GM15510 (cell line): ENCODE results near the gene CPTP.

ENCODE experiments used
- POLR2A ChIP-seq: IDR thresholded peaks from 3 replicates; pipeline ENCODE4 v1.6.1; 2011; ENCODE audit warnings: borderline replicate concordance; ENCODE audit not compliant: insufficient read length; ENCODE audit errors: extremely low read depth

Gene CPTP

DNA sequence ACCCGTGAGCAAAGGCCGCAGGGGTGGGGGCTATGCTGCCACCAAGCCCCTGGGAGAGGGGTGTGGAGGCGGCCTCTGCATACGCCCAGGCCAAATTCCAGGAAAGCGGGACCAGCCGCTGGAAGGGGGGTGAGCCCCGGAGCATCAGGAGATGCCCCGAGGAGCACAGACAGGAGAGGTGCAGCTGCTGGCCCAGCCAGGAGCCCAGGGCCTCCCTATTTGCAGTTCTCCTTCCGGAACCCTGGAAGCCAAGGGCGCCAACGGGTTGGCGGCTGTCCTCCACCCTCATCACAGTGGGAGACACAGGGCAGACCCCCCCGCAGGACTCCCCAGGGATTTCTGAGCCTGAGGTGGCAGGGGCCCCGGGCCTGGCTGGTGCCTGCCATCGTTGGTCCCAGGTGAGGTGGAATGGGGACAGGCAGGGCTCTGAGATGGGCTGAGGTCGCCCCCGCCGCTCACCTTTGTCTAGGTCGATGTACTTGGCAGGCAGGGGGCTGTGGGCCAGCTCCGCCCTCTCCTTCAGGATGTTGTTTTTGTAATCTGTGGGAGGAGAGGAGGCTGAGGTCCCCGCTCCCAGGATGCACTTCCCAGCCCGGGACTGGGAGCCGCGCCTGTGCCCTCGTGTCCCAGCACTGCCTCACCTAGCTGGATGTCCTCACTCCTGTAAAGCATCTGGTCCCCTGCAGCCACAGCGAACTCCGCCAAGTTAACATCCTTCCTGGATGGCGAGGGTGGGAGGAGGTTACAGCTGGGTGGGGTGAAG, 29.0 kb downstream of the CPTP start:
- no peak for TF ChIP-seq POLR2A

DNA sequence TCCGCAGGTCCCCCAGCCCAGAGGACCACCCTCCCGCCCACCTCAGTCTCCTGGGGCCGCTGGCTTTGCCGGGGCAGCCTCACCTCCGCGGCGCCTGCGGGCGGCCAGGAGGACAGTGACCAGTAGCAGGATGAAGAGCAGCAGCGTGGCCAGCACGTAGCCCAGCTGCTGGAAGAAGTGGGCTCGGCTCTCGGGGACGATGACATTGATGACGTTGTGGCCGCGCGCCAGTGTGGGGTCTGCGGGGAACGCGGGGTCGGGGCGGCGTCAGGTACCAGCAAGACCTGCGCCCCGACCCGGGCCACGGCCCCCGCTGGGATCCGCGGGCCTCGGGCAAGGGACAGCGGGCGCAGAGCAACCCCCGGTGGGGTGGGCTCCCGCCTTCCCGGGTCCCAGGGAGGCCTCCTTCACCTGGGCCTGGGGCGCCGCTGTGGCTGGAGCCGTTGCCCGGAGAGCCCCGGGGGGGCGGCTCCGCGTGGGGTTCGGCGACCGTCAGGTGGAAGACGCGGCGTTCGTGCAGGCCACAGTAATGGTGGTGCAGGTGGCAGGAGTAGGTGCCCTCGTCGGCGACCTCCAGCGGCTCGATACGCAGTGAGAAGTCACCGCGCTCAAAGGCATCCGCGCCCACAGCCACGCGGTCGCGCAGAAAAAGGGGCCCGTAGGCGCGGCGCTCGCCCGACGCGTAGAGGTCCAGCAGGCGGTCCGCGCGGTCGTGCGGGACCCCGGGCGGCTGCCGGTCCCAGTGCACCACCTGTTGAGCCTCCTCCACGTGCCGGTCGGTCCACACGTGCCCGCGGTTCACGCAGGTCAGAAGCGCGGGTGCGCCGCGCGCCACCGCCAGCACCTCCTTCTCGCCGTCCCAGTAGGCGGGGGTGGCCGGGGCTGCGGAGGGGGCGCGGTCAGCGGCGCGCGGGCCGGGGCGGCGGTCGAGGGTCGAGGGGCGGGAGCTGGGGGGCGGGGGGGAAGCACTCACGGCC, 30.0 kb downstream of the CPTP start:
- TF ChIP-seq POLR2A: peak; percentile 20

DNA sequence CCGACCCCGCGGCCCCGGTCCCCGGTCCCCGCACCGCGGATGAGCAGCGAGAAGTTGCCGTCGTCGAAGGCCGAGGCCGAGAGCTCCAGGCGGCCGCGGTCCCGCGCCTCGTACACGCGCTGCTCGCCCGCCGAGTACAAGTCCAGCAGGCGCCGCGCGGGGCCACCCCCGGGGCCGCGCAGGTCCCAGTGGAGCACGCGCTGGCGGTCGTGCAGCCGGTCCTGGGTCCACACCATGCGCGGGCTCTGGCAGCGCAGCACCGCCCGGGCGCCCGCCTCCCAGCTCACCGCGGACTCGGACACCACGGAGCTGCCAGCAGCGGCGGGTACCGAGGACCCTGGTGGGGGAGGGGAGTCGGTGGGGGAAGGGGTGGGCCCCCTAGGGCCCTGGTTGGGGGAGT, 30.8 kb downstream of the CPTP start:
- no peak for TF ChIP-seq POLR2A

DNA sequence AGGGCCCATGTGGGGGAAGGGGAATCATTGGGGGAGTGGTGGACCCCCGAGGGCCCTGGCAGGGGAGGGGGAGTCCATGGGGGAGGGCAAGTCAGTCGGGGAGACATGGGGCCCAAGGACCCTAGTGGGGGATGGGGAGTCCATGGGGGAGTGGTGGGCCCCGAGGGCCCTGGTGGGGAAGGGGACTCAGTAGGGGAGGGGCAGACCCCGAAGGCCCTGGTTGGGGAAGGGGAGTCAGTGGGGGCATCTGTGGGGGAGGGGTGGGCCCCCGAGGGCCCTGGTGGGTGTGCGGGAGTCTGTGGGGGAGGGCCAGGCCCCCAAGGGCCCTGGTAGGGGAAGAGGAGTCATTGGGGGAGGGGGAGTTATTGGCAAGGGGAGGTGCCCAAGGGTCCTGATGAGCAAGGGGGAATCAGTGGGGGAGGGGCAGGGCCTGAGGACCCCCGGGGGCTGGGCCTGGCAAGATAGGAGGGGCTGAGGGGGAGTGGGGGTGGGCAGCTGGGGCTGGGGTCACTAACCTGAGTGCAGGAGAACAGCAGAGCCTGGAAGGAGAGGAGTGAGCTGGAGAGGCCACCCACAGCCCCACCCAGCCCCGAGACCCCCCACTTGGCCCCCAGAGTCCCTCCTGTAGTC, 31.7 kb downstream of the CPTP start:
- no peak for TF ChIP-seq POLR2A

DNA sequence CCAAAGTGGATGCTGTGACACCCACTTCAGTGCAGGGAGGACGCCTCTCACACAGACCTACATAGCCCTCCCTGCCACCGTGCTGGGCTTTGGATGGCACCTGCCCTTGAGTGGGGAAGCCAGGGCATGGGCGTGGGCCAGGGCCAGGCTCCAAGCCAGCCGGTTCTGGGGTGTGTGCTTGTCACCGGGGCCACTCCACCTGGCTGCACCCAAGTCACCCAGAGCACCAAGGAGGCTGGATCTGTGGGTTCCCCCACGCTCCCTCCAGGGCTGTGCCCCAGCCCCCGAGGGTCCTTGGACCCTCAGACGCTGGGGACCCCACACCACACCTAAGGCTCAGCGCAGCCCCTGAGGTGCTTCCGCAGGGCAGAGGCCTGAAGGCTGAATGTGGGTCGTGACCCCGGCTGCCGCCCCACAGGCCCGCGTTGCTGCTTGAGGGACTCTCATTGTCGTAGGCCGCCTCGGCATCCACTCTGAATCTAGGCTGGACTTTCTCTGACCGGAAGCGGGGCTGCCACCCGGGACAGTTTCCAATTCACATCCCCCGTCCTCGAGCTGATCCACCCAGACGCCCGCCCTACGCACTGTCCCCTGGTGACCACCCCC, 32.3 kb downstream of the CPTP start:
- no peak for TF ChIP-seq POLR2A

DNA sequence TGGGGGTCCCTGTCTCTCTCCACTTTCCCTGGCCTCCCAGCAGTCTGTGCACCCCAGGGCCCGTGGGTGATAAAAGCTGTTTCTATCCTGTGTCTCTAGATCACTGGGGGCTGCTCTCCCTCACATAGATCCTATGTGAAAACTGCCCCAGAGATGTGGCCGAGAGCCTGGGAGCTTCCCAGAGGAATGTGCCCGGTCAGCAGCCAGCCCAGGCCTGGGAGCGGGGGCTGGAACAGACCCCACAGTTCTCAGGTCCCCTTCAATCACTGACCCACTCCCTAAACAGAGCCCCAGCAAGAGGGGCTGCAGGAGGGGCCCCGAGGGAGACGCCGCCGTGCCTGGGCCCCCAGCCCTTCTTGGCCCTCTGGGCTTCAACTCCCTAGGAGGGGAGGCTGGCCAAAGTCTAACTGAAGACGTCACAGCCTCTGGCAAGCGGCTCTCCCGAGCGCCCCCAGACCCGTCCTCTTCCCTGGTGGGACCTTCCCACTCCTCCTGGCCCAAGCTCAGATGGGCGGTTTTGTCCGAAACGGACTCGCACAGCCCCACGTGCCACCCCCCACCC, 33.4 kb downstream of the CPTP start:
- TF ChIP-seq POLR2A: no peak

DNA sequence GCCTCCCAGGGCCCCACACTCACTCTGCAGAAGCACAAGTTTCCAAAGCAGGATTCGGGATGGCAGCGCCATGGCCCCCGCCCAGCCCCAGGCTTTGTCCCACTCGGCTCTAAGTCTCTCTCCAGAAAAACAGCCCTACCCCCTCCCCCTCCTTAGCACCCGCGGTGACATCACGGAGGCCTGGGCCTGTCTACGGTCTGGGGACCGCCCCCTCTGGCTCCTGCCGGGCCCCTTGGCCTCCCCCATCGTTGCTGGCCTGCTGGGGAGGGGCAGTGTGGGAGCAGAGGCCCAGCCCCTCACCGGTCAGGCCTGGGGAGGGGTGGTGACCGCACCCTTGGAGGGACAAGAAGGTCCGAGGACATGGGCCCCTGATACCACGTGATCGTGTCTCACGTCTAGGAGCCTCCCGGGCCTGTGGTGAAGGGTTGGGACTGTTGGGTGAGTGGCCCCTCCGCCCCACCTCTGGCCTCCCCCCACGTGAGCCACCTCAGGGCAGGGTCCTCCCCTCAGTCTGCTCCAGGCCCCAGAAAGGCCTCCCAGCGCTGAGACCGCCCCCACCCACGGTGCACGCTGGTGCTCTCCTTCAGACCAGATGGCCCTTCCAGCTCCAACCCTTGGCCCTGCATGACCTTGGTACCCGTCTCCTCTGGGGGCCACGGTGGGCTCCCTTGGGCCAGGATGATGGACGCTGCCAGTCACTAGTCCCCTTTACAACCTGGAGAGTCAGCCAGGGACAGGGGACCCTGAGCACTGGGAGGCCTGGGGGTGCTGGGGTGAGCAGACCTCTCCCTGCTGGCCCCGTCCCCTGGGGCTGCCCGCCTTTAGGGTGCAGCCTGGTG, 34.0 kb downstream of the CPTP start, which contains the start of gene MXRA8:
Gene MXRA8 (minus strand): TSS at position 123 of the 839 bp plus-strand sequence. CDS start 51 bp downstream, at position 72.
- no peak for TF ChIP-seq POLR2A

DNA sequence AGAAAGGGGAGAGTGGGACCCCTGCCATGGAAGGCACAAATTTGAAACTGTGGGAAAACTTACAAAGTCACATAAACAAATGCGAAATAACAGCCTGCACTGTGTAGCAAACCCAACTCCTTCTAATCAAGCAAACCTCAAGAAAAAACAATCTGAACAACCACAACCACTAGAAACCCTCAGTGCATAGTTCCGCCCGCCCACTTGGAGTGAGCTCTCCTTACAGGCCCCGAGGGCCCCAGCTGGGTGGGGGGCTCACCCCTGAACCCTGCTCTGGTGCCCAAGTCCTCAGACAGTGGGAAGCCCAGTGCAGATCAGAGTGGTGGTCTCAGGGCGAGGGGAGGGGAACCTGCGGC, 34.7 kb downstream of the CPTP start:
- no peak for TF ChIP-seq POLR2A

DNA sequence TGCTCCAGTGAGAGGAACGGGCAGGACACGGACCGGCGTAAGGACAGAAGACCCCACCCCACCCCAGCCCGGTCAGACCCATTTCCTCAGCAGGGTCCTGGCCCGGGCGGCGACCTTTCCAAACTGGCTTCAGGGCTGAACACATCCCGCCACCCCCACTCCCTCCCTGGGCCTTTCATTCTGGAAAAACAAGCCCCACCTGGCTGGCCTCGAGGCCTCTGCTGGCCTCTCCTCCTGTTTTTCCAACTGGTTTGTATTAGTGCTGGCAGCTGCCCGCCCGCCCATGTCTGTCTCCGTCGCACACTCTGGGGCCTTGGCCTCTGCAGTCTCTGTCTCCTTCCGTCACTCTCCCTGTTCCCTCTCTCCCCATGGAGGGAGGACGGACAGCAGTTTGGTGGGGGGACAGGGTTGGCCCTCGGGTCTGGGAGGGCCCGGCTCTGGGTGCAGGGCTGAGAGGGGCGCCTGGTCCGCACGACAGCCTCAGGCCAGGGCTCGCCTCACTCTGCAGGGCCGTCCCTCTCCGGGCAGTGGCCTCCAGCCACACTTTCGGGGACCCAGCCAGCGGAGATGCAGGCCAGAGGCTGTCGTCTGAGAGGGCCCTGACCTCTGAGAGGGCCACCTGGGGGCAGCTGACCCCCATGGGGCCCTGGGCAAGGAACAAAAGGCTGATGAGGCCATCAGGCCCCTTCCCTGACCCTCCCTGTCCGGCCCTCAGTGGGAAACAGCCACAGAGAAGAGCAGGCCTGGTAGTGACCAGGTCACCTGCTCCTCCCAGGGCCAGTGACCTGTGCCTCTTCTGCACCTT, 35.3 kb downstream of the CPTP start:
- TF ChIP-seq POLR2A: no peak

DNA sequence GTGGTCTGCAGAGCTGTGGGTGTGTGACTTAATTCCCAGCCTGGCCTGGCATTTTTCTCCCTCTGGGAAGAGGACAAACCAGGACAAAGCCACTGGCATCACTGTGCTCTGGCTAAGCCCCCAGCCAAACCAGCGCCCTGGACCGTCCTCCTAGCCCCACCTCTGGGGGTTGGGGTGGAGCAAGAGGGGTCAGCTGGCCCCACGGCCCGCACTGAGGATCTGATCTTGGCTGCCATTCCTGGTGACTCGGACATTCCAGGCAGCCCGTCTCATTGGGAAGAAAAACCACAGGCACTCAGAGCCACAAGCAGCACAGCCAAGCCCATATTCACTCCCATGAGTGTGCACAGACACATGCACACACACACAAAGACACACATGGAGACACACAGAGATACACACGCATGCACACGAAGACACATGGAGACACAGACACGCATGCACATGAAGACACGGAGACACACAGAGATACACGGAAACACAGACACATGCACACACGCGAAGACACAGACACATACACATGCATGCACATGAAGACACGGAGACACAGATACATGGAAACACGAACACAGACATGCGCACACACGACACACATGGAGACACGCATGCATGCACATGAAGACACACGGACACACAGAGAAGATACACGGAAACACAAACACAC, 36.0 kb downstream of the CPTP start:
- no peak for TF ChIP-seq POLR2A

DNA sequence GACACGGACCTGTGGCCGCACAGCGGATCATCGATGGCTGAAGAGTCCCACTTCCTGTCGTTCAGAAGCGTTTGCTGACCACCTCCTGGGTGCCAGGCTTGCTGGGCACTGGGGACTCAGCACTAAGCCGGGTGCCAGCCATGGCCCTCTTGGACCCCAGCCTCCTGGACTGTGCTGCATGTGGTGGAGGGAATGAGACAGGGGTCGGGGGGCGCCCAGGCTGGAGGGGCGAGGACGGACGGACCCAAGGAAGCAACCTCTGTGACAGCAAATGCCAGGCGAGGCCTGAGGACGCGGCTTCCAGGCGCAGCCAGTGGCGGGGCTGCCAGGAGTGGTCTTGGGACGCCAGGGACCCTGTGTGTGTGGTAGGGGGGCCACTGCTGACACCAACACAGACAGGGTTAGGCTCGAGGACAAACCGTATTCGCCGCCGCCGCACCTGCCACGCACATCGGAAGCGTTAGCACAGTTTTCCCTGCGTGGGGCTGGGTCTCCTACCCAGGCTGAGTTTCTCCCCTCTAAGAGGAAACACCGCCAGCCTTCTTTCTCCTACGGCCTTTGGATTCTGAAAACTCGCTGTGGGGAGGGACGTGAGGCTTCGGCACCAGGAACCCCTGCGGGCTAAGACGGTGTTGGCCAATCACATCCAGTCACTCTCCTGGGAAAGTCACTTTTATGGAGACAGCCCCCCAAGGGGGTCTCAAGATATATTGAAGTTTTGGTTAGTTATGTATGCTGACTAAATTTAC, 36.8 kb downstream of the CPTP start:
- TF ChIP-seq POLR2A: no peak

DNA sequence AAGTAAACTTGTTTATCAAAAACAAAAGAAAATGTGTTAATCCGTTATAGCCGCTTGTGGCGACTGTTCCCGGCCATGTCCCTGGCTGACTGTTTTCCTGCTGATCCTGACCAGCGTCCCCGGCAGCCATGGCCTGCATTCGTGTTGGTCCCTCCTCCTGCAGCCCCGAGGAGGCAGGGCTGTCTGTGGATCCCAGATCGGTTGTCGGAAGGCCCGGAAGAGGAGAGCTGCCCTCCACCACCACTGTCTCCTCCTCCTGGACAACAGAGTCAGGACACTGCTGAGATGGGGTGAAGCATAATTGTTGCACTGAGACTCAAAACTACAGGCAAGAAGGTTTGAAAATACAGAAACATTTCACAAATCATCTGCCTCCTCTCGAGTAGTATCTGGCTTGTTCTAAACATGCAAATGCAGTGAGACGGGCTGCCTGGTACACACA, 37.4 kb downstream of the CPTP start:
- TF ChIP-seq POLR2A: no peak

DNA sequence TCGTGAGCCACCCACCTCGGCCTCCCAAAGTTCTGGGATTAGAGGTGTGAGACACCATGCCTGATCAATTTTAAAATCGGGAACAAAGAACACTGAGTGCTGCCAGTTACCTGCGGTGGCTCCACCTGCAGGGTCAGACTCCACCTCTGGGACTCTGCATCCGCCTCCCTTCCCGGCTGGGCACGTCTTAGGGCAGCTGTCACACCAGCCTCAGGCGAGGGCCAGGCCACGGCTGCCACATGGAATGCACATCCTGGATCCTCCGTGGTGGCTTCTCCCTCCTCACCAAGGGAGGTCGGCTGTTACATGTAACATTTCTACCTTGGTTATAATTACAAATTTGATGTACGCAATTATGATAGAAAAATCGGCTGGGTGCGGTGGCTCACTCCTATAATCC, 39.7 kb downstream of the CPTP start:
- TF ChIP-seq POLR2A: no peak
